Measurements from ENCODE around the gene DHRS13.
"Not testable (repeated sequence)": the region's sequence is repeated elsewhere in the genome, so short reads cannot be mapped to it uniquely, and the experiment has no call there.

The DHRS13 gene

GRCh38 chr17:28858801-28859355 is 44.0 kb downstream of the DHRS13 start:
- no peak for DNase-seq (ENCODE audit: low read depth, low spot score)

GRCh38 chr17:28857905-28858800 is 44.7 kb downstream of the DHRS13 start:
- no peak for DNase-seq (ENCODE audit: low read depth, low spot score)

DNA sequence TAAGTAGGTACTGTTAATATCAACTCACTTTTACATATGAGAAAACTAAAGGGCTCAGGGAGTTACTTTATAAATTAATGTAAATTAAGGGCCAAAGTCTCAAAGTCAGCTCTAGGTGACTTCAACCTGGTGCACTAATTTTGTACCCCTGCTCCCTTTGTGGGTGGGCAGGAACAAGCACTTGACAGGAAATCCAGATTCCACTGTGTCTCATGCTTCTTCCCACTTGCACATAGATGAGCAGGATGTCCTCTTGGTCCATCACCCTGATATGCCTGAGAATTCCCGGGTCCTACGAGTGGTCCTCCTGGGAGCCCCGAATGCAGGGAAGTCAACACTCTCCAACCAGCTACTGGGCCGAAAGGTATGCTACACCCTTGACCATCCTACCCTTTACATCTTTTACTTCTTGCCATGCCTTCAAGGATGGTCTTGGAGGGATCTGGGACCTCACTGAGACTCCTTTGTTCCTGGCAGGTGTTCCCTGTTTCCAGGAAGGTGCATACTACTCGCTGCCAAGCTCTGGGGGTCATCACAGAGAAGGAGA is 46.8 kb downstream of the DHRS13 start:
- no peak for DNase-seq (ENCODE audit: low read depth, low spot score)

DNA sequence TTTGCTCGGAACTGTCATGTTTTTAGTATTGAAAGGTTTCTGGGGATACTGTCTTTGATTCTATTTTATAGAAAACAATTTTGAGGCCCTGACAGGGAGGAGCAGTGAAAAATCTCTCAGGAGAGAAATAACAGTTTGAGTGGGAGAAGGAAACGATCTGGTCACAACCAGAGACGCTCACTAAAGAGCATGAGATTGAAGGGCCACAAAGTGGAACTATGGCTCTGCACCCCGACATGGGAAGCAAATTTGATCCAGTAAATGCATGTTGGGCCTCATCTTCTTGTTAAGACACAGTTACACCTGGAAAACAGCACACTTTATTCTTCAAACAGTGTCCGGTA is 47.6 kb downstream of the DHRS13 start:
- no peak for DNase-seq (ENCODE audit: low read depth, low spot score)

- DNase-seq (ENCODE audit: low read depth, low spot score) = peak; percentile 35
Measured at GRCh38 chr17:28854457-28855335, 48.2 kb downstream of the DHRS13 start, which contains the start of gene ERAL1. Gene ERAL1 (plus strand): TSS chr17:28855016. CDS start chr17:28855035, 19 bp downstream.

GRCh38 chr17:28853295-28853694 is 49.6 kb downstream of the DHRS13 start:
- no peak for DNase-seq (ENCODE audit: low read depth, low spot score)

DNA sequence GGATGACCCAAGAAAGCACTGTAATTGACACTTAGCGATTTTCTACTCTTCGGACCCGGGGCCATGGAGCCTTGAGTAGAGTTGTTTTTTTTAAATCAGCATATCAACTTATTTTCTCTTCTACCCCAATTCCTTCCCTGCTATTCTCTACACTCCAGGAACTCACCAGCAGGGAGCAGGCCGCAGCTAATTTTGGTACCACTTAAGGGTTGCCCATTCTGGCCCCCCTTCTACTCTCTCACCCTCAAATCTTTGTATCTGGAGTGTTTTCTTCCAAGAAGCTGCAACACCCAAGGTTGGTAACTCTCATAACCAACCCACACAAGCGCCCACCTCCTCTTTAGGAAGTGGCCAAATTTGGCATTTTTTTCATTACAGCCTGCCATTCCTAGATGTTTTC is 53.6 kb downstream of the DHRS13 start:
- DNase-seq (ENCODE audit: low read depth, low spot score) = no peak

DNA sequence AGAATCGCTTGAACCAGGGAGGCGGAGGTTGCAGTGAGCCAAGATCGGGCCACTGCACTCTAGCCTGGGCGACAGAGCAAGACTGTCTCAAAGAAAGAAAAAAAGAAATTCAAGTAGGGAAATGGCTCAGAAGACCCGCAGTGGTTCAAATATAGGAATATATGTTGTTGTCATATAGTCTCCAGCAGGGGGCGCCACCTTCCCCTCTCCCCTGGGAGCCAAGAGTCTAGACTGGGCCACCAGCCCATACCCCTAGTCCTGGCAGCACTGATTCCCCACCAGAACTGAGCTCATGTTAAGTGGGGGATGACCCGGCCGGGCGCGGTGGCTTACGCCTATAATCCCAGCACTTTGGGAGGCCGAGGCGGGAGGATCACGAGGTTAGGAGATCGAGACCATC is 54.2 kb downstream of the DHRS13 start:
- DNase-seq (ENCODE audit: low read depth, low spot score) = not testable (repeated sequence)

Data from smooth muscle cell of the brain vasculature (primary cell).